8988T (cell line): ENCODE data around the gene PTGES3L.

Experiments
- DNase-seq: peaks from one replicate; pipeline ENCODE4 v3.0.0; 2011

PTGES3L gene

DNA sequence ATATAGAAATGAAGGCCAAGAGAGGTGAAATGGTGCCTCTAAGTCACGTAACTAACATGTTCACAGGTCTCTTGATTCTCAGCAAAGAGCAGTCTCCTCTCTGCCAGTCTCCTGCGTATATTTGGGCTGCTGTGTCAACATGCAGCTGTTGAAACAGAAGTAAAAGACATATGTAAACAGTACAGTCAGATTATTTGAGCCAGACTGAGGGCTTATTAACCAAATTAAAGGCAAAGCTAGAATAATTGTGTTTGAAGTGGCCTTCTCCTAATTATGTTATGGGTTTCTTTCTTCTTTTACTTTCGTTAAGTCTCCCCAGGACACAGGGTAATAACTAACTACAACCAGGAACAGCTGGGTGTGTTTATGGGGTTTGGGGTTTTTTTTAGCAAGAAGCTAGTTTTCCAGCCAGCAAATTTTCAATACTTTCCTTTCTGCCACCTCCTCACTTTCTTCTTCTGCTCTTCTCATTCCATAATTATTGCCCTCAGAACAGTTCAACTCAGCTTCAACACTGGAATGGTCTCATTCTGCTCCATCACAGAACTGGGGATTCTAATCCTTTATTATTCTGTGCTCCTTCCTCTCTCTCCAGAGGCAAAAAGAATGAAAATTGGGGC is 60.9 kb downstream of the PTGES3L start:
- DNase-seq: no peak
